GM12872 (cell line): ENCODE measurements around the gene TMEM131L.
A peak's percentile ranks its signal among the peaks of the same experiment; 100 is the strongest.

ENCODE experiments used
- TF ChIP-seq, protein P1 (sequence below): IDR thresholded peaks from 3 replicates; pipeline ENCODE4 v1.5.1; 2011; ENCODE audit warnings: low read depth, mild to moderate bottlenecking, low read length, moderate library complexity; ENCODE audit not compliant: insufficient read depth

Gene TMEM131L

DNA sequence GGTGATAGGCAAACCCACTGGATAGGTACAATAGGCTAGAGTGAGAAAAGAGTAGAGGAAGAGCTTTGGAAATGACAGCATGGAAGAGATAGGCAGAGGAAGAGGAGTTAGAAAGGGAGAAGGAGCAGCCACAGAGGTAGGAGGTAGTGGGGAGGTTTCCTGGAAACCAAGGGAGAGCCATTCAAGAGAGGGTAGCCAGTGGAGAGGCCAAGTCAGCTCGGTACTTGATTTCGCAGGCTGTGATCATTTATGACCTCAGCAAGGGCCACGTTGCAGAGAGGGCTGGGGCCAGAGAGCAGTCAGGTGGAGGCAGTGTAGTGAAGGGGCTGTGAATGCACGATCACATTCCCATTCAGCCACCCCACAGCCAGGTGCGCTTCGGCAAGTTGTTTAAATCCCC lies 76.0 kb downstream of the TMEM131L start:
- TF ChIP-seq, protein P1, sequence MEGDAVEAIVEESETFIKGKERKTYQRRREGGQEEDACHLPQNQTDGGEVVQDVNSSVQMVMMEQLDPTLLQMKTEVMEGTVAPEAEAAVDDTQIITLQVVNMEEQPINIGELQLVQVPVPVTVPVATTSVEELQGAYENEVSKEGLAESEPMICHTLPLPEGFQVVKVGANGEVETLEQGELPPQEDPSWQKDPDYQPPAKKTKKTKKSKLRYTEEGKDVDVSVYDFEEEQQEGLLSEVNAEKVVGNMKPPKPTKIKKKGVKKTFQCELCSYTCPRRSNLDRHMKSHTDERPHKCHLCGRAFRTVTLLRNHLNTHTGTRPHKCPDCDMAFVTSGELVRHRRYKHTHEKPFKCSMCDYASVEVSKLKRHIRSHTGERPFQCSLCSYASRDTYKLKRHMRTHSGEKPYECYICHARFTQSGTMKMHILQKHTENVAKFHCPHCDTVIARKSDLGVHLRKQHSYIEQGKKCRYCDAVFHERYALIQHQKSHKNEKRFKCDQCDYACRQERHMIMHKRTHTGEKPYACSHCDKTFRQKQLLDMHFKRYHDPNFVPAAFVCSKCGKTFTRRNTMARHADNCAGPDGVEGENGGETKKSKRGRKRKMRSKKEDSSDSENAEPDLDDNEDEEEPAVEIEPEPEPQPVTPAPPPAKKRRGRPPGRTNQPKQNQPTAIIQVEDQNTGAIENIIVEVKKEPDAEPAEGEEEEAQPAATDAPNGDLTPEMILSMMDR = no peak

DNA sequence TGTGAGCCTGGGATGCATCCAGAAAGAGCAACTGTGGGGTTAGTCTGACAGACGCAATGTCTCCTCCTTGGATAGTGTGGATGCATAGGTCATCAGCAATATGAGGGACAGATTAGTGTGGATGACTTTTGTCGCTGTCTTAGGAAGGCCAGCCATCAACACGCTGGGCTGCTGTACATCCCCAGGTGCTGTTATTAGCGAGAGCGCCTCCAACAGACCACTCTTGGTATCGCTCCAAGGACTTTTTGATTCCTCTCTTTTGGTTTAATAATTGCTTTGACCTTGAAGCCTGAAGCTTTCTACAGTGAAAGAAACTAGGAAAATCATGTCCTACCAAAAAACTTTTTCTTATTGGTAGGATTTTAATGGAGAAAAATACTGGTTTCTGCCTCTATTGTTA lies 76.7 kb downstream of the TMEM131L start:
- TF ChIP-seq, protein P1 = peak; percentile 61

DNA sequence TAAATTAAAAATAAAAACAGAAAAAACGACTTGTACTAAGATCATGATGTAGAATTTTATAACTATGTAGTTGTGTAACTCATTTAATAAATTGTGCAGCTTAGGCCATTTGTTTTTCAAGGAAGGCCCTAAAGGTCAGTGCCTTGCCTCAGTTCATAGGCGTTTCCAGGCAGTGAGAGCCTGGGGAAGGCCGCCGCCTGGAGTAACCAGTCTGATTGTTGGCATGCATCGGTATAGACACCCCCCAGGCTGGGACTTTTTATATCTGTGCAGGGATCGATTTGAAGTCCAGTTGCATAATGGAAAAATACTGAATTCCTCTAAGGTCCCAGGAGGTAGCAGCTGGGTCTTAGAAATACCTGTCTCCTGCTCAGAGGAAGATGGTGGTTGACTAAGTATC lies 77.2 kb downstream of the TMEM131L start:
- TF ChIP-seq, protein P1 = no peak

DNA sequence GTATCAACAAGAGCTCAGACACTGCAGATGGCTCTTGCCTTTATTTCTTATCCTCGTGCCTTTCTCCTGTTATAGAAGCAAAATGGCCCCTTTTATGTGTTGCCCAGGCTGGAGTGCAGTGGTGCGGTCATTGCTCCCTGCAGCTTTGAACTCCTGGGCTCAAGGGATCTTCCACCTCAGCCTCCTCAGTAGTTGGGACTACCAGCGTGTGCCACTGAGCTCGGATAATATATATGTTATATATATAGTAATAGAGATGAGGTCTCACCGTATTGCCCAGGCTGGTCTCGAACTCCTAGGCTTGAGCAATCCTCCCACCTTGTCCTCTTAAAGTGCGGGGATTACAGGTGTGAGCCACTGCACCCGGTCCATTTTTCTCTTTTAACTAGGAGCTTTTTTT lies 79.7 kb downstream of the TMEM131L start:
- TF ChIP-seq, protein P1 = no peak

DNA sequence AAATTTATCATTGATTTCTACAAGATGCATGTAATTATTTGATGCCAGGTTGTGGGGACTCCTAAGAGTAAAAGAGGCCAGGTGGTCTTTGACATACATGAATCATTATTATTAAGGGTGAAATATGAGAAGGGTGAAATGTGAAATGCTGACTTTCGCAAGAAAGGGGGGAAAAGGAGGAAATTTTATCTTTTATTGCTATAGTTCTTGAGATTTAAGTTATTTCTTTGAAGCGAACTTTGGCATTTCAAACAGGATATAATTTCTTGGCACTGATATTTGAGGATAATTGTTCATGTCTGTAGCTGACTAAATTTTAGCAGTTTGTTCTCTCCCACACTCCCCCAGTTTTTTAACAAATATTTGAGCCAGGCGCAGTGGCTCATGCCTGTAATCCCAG lies 80.1 kb downstream of the TMEM131L start:
- TF ChIP-seq, protein P1 = no peak

DNA sequence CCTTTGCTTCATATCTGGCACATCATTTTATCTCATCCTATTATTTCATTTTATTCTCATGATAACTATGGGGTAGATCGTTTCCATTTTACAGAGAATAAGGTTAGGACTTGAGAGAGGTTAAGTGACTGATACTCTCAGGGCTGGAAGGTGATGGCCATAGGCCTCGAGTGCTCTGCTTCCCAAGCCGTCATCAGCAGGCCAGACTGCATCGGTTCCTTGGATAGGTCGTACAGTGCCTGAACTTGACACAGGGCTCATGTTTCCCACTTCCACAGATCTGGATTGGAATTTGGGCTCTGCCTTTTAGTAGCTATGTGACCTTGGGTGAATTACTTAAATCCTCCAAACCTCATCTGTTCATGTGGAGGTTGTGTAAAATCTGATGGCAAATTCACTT lies 81.4 kb downstream of the TMEM131L start:
- TF ChIP-seq, protein P1 = no peak

DNA sequence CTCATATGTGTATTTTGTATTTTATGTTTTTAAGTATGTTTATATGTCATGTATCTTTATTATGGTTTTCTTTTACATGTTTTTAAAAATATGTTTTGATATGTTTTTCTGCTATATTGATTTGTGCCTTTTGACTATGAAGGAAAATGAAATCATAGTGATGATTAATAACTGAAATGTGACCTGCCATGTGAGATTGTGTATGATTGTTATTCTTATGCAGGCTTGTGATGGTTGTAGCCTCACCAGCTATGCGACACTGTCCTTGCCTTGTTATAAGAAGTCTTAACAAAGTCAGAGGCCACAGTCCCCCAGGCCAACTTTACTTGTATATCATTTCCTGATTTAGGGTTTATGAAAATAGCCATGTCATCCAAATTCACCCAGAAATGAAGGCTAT lies 83.2 kb downstream of the TMEM131L start:
- TF ChIP-seq, protein P1 = no peak
